Measurements from ENCODE around the gene CFAP99.

CFAP99 gene

DNA sequence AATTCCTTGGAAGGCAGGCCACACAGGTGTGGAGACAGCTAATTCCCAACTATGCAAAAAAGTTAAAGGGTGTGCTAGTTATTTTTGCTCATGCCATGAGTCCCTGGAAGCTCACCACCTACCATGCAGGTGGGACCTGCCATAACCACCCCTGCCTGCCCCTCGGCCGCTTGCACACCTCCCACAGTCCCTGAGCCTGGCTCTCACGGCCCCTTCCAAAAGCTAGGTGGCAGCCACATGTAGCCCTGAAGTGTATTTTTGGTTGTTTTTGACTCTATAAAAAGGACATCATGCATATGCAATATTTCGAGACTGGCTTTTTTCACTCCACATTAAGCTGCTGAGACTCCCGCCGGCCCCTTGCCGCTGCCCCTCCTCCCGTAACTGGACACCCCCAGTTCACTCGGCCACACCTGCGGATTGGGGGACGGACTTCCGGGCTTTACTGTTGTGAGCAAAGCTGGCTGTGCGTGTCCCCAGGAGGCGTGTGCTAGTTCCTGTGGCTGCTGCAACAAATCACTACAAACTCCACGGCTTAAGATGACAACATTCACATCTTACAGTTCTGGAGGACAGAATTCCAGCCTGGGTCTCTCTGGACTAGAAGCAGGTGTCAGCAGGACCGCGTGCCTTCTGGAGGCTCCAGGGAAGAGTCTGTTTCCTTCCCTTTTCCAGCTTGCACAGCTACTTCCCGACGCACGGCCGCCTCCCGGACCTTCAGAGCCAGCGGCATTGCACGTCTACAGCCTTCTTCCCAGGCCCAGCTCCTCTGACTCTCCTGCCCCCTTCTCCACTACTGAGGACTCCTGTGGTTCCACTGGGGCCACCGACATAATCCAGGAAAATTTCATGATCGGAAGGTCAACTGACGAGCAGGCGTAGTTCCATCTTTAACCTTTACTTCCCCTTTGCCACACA, 25.1 kb upstream of the CFAP99 start:
- DNase-seq: no peak

DNA sequence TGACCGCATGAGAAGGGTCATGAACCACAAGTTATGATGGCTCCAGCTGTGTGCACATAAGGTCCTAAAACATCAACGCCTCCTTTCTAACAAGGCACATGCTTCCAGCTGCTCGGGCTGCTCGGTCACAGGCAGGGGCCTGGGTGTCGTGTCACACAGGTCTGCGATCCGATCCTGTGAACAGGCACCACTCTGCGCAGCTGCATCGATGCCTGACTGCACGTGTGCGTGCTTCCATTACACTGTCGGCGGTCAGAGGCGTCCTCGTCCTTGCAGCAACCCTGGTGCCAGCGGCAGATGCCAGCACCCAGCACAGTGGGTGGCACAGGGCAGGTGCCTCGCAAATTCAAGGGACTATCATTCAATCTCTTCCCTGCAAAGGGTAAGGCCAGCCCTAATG, 24.2 kb upstream of the CFAP99 start:
- no peak for DNase-seq

DNA sequence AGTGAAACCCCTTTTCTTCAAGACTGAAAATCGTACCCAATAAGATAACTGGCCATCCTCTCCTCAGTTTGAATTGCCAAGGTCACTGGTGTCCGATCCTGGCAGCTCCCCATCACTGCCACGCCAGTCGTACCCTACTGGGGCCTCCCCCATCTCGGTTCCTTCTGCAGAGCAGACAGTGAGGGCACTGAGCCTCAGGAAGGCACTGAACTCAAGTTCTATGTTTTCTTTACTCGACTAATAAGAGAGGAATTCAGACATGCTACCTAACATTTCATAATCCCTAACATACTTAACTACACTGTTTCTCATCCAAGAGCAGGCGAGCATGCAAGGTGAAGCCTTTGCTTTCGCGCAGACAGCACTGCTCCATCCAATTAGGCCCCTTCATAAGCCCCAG, 23.7 kb upstream of the CFAP99 start:
- DNase-seq: no peak

DNA sequence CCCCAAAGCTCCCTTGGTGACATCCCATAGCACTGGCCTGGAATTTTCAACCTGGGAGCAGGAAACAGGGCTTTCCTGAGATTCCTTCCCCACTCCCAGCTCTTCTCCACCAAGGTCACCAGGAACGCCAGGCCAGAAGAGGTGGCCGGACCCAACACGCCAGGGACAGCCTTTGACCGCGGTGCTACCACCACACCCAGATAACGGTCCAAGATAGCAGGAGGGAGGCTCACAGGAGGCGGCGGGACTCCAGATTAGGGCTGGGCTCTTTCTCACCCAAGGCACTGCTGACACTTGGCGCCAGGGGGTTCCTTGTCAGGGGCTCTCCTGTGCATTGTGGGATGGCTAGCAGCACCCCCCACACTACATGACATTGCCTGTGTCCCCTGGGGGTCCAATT, 23.2 kb upstream of the CFAP99 start:
- DNase-seq: no peak

DNA sequence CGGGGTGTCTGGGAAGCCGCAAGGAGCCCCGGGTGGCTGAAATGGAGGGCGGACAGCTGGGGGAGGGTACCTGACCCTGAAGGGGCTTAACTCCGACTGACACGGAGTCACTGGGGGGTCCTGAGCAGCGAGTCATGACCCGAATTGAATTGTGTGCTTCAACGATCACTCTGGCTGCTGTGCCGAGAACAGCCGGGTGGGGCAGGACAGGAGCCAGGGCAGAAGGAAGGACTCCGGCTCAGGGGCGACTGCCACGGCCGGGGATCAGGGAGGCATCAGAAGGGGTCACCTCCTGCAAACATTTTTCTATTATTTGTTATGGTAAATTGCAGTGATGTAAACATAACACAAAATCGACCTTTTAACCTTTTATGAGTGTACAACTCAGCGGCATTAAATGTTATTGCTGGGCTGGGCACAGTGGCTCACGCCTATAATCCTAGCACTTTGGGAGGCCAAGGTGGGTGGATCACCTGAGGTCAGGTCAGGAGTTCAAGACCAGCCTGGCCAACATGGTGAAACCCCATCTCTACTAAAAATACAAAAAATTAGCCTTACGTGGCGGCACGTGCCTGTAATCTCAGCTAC, 21.9 kb upstream of the CFAP99 start:
- DNase-seq: no peak

DNA sequence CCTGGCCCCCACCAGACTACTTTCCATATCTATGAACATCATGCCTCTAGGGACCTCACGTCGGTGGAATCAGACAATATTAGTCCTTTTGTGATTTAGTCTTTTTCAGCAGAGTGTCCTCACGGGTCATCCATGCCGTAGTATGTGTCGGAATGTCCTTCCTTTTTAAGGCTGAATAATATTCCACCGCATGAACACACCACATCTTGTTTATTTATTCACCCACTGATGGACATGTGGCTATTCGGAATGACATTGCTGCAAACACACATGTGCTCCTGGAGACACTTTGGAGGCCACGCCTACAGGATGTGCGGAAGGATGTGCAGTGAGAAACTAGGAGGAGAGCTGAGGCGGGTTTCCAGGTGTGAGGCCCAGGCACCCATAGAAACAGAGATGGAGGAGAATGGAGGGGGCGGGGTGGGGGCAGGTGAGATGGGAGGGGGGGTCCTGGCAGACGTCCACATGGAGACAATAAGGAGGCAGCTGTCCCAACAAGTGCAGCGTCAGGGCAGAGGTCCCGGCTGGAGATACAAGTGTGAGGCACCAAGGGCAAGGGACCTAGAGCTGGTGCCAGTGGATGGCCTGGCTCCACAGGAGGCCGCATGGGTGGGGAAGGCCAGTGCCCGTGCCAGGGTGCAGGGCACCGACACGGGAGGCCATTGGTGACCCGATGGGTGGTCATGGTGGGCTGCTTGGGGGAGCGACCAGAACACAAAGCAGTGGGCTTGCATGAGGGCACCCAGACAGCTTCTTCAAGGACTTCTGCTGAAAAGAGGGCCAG, 21.0 kb upstream of the CFAP99 start:
- no peak for DNase-seq

DNA sequence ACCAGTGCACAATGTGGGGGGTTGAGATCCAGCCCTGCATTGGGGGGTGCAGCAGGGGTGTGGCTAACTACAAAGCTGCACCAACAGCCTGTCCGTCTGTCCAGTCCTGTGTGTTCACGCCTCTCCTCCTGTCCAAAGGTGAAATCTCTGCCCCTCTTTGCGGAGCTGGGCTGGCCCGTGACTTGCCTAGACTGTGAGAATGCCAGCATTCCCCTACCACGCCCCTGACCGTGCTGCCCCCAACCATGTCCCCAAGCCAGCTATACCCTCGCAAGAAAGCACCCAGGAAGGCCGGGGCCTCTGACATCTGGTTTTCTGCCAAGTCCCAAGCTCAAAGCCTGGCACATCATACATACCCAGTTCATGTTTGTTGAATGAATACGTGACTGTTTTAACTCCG, 19.5 kb upstream of the CFAP99 start:
- no peak for DNase-seq

DNA sequence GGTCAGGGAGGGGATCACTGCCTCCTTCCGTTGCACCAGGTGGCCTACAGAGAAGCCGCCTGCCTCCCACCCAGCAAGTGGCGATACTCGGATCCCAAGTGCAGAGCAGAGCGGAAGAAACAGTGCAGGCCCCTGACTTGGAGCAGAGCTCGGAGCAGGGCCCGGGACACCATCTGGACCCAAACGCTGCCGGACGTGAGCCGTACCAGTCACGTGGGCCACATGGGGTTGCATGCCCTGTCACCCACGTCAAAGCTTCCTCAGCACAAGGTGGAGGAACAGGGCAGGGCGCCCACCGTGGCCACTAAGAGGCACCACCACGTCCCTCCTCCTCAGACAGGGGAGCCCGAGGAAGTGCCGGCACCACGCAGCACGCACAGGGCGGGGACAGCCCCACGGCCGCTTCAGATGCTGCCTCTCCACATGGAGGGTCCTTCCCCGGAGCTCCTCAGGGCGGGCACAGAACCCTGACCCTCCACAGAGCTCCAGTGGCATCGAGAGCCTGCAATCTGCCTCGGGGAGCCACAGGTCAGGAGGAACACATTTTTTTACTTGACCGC, 19.0 kb upstream of the CFAP99 start:
- DNase-seq: no peak

DNA sequence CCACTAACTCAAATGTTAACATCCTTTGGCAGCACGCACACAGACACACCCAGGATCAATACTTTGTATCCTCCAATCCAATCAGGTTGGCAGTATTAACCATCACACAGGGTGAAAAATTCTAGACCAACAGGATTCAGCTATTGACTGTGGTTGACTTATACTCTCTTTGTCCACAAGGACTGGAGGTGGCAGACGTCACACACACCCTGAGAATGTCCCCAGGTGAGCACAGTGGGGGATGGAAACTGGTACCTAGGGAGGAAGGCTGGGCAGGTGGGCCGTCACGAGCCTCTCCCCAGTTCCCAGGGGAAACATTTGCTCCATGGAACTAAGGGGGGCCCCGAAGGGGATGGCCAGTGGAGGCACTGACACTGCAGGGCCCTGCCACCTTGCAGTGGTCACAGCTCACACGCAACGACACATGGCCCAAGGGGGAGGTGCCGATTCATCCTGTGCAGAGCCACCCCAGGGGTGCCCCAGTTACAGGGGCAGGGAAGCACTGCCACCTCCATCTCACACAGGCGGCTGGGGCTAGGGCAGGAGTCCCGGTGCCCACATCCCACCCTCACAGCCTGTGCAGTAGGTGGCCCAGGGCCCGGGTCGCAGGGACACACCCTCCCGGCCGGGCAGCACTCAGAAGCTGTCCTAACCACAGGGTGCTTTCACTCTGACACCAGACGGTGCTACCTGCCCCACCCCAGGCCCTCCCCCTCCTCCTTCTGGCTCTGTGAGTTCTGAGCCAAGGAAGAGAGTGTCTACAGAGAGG, 17.7 kb upstream of the CFAP99 start:
- DNase-seq: no peak

DNA sequence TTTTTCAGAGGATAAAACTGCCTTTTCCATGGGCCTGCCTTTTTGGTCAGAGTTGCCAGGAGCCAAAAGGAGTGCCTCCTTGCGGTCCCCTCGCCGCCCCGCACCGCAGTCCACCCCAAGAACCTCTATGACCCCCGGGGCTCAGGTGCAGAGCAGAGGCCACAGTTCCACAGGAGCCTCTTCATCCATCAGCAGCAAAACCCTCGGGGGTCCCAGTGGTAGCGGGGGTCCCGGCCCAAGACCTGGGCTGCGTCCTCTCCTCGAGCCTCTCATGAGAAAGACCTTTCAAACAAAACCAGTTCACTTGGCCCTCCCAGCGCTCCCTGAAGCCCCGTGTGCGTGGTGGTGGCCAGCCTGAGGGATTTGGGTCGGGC, 17.2 kb upstream of the CFAP99 start:
- DNase-seq: no peak

DNA sequence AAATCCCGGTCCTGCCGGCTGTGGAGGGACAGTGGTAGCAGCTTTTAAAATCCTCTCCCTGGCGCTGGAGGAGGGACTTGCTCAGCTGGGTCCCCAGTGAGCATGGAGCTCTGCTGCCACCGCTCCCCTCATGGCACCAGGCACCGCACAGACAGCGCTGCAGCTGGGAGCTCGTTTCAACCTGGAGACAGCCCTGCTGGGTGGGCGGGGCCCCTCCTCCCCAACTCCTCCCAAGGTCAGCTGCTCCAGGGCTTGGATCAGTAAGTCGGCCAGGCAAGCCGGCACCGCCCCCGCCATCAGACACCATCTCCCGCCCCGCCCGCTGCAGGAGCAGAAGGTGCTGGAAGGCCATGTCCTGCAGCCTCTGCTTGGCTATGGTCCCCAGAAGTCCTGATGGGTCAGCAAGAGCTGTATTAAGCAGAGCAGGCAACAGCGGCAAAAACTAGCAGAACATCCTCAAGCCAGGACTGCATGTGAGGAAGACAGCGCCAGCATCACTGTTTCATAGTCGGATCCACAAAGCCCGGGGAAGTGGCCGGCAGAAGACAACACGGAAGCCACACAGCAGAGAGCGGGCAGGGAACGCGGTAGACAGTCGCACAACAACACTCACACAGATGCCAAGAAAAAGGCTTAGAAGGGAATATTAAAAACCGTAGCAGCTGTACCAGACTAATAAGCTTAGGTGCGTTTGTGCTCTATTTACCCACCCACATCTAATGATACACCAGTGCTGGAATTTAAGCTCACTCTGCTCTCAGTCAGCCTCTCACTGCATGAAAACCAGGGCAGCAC, 16.5 kb upstream of the CFAP99 start:
- peak; percentile 43 for DNase-seq

DNA sequence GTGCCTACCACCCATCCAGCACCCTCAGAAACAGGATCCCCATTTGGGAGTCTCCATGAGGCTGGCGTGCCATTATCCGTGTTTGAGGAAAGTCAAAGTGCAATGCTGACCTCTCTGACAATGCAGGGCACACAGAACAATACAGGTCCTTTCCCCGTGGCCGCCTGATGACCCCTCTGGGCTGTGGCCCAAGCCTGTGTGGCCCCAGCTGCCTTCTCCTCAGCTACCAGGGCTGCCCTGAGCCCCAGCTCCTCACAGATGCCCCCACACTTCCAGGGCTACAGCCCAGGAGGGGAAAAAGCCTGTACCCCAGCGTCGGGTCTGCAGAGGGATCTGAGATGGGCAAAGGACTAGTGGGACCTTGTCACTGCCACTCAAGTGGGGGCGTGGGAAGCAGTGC, 15.8 kb upstream of the CFAP99 start:
- no peak for DNase-seq

DNA sequence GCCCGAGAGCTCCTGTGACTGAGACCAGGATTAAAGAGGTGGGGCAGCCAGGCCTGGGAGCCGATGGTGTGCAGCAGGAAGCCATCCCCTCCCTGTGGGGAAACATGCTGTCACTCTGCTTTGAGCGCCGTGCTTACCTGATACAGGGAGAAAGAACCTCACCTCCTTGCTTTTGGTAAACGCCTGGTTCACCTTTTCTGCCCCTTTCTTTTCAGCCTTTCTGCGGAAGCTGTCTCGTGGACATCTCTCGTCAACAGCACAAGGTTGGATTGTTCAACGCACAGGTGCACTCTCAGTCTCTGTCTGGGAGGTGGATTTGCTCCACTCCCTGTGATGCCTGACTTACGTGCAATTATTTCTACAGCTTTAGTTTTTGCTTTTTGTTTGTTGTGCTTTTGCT, 12.3 kb upstream of the CFAP99 start:
- DNase-seq: no peak

DNA sequence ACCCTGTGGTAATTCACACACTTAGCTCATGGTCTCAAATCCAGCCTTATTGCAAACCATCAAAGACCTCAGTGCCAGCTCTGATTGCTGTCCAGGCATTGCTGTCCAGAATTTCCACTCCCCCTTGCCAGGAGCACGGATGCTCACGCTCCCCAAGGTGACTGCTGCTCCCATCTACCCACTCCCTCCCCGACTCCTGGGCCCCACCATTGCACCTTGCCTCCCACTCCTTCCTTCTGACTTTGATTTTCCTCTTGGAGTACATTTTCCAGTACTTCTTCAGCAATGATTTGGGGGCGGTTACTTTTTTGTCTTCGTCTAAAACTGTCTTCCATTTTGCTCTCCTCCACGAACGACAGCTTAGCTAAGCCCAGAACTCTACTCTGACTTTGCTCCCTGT, 11.8 kb upstream of the CFAP99 start:
- no peak for DNase-seq

DNA sequence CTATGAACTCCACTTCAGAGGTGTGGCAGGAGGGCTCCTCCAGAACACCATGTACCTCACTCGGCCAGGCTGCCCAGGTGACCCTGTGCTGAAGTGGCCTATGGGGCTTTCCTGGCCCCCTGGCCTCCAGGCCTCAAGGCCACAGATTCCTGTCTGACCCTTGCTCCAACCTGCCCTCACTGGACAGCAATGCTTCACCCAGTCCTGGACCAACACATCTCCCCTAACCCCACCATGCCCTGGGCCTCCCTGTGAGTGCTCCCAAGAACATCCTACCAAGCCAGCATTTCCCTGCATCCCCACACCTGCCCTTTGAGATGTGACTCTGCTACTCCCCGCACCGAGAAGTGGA, 10.8 kb upstream of the CFAP99 start:
- no peak for DNase-seq

DNA sequence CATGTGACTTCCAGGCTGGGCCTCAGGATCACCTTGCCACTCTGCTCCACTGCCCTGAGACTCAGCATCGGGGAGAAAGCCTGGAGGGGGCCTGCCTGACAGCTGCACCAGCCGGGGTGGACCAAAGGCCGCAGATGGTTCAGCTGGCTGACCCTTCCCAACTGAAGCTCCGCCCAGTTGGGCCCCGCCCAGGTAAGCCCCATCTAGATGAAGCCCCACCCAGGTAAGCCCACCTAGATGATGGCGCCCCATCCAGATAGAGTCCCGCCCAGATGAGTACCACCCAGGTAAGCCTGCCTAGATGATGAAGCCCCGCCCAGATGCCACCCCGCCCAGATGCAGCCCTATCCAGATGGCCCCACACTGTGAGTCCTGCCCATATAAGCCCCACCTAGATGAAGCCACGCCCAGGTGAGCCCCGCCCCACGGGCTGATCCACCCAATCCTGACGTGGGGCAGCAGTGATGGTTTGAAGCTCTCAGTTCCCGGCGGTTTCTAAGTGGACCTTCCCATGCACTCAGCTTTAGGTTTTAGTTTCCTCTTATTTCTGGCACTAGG, 10.3 kb upstream of the CFAP99 start:
- DNase-seq: no peak

DNA sequence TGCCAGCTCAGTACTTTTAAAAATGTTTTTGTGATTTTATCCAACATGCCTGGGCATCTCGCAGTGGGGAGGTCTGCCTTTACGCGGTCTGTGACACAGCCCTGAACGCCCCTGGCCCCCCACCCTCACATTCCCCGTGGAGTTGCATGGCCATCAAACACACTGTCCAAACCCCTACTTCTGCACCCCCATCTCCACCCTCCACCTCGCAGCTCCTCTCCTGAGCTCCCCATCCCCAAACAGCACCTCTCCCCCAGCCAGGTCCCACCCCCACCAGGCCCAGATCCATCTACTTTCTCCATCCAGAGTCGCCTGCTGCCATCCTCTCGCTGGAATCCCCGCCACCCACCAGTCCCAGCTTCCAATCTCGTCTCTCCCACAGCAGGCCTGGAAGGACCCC, 9.8 kb upstream of the CFAP99 start:
- no peak for DNase-seq

DNA sequence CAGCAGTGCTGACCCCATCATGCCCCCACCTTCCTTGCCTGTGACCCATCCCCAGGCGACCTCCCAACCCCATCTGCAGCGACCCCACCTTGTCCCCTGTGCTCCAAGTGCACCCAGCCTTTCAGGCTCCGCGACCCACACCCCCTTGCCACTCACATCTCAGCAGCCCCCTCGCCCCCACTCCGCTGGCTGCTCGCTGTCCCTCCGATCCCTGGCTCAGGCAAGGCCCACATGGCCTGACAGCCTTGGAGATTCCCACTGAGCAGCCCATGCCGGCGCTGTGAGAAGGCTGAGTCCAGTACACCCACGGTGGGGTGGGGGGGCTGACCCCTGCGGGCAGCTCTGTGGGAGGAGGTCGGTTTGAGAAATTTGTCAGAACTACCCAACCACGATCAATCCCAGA, 9.4 kb upstream of the CFAP99 start:
- DNase-seq: no peak

DNA sequence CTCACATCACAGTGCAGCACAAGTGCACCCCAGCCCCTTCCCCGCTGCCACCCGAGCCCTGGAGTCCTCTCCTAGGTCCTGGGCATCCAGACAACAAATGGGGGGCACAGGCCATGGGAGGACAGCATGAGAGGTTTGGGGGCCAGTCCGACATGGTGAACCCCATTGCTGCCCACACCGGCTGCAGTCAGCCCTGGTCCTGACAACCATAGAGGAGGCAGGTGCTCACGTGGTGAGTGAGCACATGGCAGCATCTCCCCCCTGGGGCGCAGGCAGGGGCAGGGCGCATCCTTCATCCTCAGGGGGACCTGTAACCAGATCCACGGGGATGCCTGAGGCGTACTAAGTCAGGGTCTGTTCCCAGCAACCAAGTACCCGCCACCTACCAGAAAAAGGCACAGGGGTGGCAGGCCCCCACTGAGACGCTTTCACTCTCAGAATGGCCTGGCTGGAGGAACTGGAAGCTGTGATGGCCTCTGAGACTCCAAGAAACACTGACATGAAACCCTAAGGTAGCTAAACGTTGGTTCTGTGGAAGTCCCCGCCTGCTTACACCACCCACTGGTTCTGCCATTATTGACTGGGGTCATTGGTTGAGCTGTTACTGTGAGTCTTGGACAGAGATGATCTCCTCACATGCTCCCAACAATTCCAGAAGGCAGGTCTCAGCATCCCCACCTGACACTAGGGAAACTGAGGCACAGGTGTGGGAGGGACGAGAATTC, 6.8 kb upstream of the CFAP99 start:
- no peak for DNase-seq

DNA sequence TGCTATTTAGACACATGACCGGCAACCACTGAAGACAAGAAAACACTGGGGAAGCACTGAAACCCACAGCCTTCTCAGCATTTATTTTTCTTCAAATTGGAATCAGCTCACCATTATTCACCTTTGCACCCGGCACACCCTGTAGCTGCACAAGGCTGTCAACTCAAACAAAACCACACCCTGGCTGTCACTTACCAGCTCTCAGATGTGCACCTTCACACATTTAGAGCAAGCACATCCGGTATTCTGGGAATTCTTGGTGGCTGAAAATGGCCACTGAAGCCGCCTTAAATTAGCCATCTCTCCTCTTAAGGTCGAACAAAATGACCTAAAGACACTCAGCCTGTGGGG, 6.2 kb upstream of the CFAP99 start:
- no peak for DNase-seq
